CD4-positive, alpha-beta T cell treated with Interleukin-15 for 4 hours (primary cell): Measurements from ENCODE around the gene UBE2D2.

Experiments
- DNase-seq: peaks from one replicate; pipeline ENCODE4 v3.0.0-alpha.2; 2020; ENCODE audit warnings: low spot score

UBE2D2 gene

DNA sequence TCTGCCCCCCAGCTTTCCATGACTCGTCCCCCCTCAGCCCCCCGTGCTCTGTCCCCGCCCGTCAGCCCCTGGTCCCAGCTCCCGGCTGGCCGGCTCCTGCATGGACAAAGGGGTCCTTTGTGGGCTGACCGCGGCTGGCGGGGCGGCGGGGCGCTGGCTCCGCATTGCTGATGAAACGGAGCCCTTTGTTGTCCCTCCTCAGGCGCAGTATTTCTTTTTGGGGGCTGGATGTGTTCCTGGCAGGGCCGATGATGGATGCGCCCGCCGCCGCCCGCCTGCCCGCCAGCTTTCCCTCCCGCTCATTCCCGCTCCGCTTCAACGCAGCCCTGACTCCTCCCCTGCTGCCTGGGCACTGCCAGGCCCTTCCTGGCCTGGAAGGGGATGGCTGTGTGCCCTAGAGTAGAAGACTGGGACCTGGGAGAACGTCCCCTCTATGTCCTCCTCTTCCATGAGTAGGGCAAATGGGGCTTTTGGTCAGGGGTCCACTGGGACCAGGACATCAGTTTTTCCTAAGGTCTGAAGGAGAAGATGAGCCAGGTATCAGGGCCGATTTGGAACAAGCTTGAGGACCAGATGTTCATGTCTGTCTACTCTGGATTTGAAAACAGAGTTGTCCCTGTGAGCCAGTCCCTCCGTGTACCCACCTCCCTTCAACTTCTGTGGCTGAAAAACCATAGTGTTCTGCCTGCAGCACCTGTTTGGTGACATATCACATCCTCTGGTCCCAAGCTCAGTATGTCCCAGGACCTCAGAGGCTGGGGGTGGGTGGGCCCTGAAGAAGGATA, 116.0 kb downstream of the UBE2D2 start:
- DNase-seq = no peak
